DLD1 (cell line): Measurements from ENCODE around the gene SESTD1.

ENCODE experiments used
- in situ Hi-C: cut with HindIII; loops from 2 replicates; pipeline ENCODE4 v1.10.0; 2017; ENCODE audit warnings: low sequenced_read_pairs

SESTD1 gene

GRCh38 chr2:179264368-179265081 is at the start of gene SESTD1:
Gene SESTD1, minus strand, starts transcription at chr2:179264832. Its CDS starts 72,991 bp downstream, at chr2:179191841.
- in situ Hi-C loops: no loop called here

GRCh38 chr2:179313057-179313456 is 48.4 kb upstream of the SESTD1 start:
- in situ Hi-C loops: no loop called here

- in situ Hi-C loops: no loop called here
Observed at GRCh38 chr2:179311101-179311500, 46.5 kb upstream of the SESTD1 start.

GRCh38 chr2:179307616-179308371 is 43.2 kb upstream of the SESTD1 start:
- in situ Hi-C loops: no loop called here

- in situ Hi-C loops: no loop called here
Observed at GRCh38 chr2:179305125-179305524, 40.5 kb upstream of the SESTD1 start.

- in situ Hi-C loops: no loop called here
Observed at GRCh38 chr2:179304424-179304823, 39.8 kb upstream of the SESTD1 start.

- in situ Hi-C loops: no loop called here
Observed at GRCh38 chr2:179302764-179303571, 38.3 kb upstream of the SESTD1 start.

GRCh38 chr2:179302149-179302548 is 37.5 kb upstream of the SESTD1 start:
- in situ Hi-C loops: no loop called here

- in situ Hi-C loops: no loop called here
Observed at GRCh38 chr2:179298666-179299065, 34.0 kb upstream of the SESTD1 start.

- in situ Hi-C loops: no loop called here
Observed at GRCh38 chr2:179297927-179298326, 33.3 kb upstream of the SESTD1 start.

- in situ Hi-C loops: no loop called here
Observed at GRCh38 chr2:179290329-179290728, 25.7 kb upstream of the SESTD1 start.

- in situ Hi-C loops: no loop called here
Observed at GRCh38 chr2:179285060-179285459, 20.4 kb upstream of the SESTD1 start.

GRCh38 chr2:179277429-179278196 is 13.0 kb upstream of the SESTD1 start:
- in situ Hi-C loops: no loop called here

- in situ Hi-C loops: no loop called here
Observed at GRCh38 chr2:179275253-179276012, 10.8 kb upstream of the SESTD1 start.

- in situ Hi-C loops: no loop called here
Observed at GRCh38 chr2:179274749-179275148, 10.1 kb upstream of the SESTD1 start.

- in situ Hi-C loops: no loop called here
Observed at GRCh38 chr2:179273461-179273962, 8.9 kb upstream of the SESTD1 start.

- in situ Hi-C loops: no loop called here
Observed at GRCh38 chr2:179272406-179273192, 8.0 kb upstream of the SESTD1 start.

- in situ Hi-C loops: no loop called here
Observed at GRCh38 chr2:179270689-179271088, 6.1 kb upstream of the SESTD1 start.
